ENCODE measurements around the gene OGFR.

The OGFR gene

GRCh38 chr20:62795023-62795761, 9.4 kb upstream of the OGFR start (continued):
- peak; percentile 68; the same call in 1 of the 2 replicates for TF ChIP-seq HIC1 (tag by site-specific recombination; IDR thresholded peaks at IDR 0.05)
- TF ChIP-seq ZNF341 (tag by site-specific recombination; IDR thresholded peaks at IDR 0.05; ENCODE audit: low read depth), result peak; percentile 75
- TF ChIP-seq ZNF423 (tag by site-specific recombination; IDR thresholded peaks at IDR 0.05), result peak; percentile 10; the same call in 1 of the 2 replicates
- TF ChIP-seq TCF7L2 (IDR thresholded peaks at IDR 0.05; ENCODE audit: borderline replicate concordance, low read depth, low read length), result no peak
- peak; percentile 58; the same call in 1 of the 2 replicates for TF ChIP-seq ZSCAN5A (tag by site-specific recombination; IDR thresholded peaks at IDR 0.05)
- peak; percentile 61 for TF ChIP-seq ZNF561 (tag by site-specific recombination; IDR thresholded peaks at IDR 0.05; ENCODE audit: borderline replicate concordance)
- no peak for TF ChIP-seq YY2 (tag by site-specific recombination; IDR thresholded peaks at IDR 0.05)
- TF ChIP-seq ZBTB17 (tag by site-specific recombination; IDR thresholded peaks at IDR 0.05), result peak; percentile 73
- peak; percentile 89 for TF ChIP-seq ZNF335 (tag by site-specific recombination; conservative IDR thresholded peaks at IDR 0.05)
- TF ChIP-seq ZXDB (tag by site-specific recombination; IDR thresholded peaks at IDR 0.05), result 0 out of 2 replicates have a peak, but pooled peaks have one; percentile 8
- 0 out of 2 replicates have a peak, but pooled peaks have one; percentile 34 for TF ChIP-seq ZFP37 (tag by site-specific recombination; IDR thresholded peaks at IDR 0.05)
- no peak for TF ChIP-seq ZNF214 (tag by site-specific recombination; IDR thresholded peaks at IDR 0.05; ENCODE audit: borderline replicate concordance)
- no peak for TF ChIP-seq ZNF148 (tag by site-specific recombination; IDR thresholded peaks at IDR 0.05; ENCODE audit: borderline replicate concordance)
- TF ChIP-seq BCL11A (tag by site-specific recombination; IDR thresholded peaks at IDR 0.05; ENCODE audit: low read depth), result peak; percentile 57; the same call in 1 of the 2 replicates
- TF ChIP-seq ZBTB48 (tag by site-specific recombination; IDR thresholded peaks at IDR 0.05), result peak; percentile 55; the same call in 1 of the 2 replicates

GRCh38 chr20:62796699-62797491, 7.7 kb upstream of the OGFR start:
- H3K4me1 ChIP-seq (ENCODE audit: control insufficient read depth, insufficient read depth, low read length), result no peaks in the 10 kb centered on the region
- peak overlapping the region; percentile 75 for H3K4me3 ChIP-seq (ENCODE audit: low read depth, low read length)
- peaks cover 0 to 45% of the 10 kb centered on the region in 2 experiments; a peak in 1 of 3 replicates for H3K36me3 ChIP-seq (ENCODE audit: control insufficient read depth in 2 of 2, insufficient read depth in 1 of 2, low read length in 2 of 2)
- H3K27ac ChIP-seq (ENCODE audit: extremely low read depth, low read depth, low read length), result peak overlapping the region; percentile 42; the same call in 1 of the 2 replicates
- ChIA-PET CTCF (interaction anchor here (0.7 to 1.6 kb wide), 4 partner anchors 10 to 105 kb away, joined by 3 to 5 read pairs (median 3); no protein-coding TSS in a partner anchor), POLR2A (interaction anchor here (1.0 to 3.5 kb wide), 3 partner anchors 26 to 155 kb away, joined by 3 to 10 read pairs (median 5); partner anchors contain the start of genes SLCO4A1 and TCFL5)
- H3K9me3 ChIP-seq (ENCODE audit: control insufficient read depth, insufficient read depth, low read depth, low read length), result no peaks in the 10 kb centered on the region
- TF ChIP-seq ZNF449 (tag by site-specific recombination; IDR thresholded peaks at IDR 0.05), result 0 out of 2 replicates have a peak, but pooled peaks have one; percentile 15
- peak; percentile 24; the same call in 1 of the 2 replicates for TF ChIP-seq ZBTB8A (tag by site-specific recombination; IDR thresholded peaks at IDR 0.05)
- TF ChIP-seq ZNF18 (tag by site-specific recombination; IDR thresholded peaks at IDR 0.05), result peak; percentile 77
- peak; percentile 53; the same call in 1 of the 2 replicates for TF ChIP-seq KLF1 (tag by site-specific recombination; IDR thresholded peaks at IDR 0.05)
- TF ChIP-seq GLIS2 (tag by site-specific recombination; IDR thresholded peaks at IDR 0.05), result peak; percentile 50; the same call in 1 of the 2 replicates
- peak; percentile 74 for TF ChIP-seq ZIC2 (tag by site-specific recombination; IDR thresholded peaks at IDR 0.05)
- no peak for TF ChIP-seq ZNF335 (tag by site-specific recombination; conservative IDR thresholded peaks at IDR 0.05)
- TF ChIP-seq HIC1 (tag by site-specific recombination; IDR thresholded peaks at IDR 0.05), result peak; percentile 56; the same call in 1 of the 2 replicates
